CD14-positive monocyte (primary cell): ENCODE measurements around the gene SLC25A23. TPM values are rescaled to one million over a fixed set of nuclear protein-coding genes. Genes with fewer than 3 reads are reported as not detected.

ENCODE experiments used
- DNase-seq, 3 donors: peaks; one replicate each; pipeline ENCODE4 v3.0.0-alpha.2; 2011 to 2022
- H2AFZ ChIP-seq: 2 replicates; pipeline ENCODE4 v1.6.0; 2012; ENCODE audit warnings: mild to moderate bottlenecking, low read depth, low read length, inconsistent platforms; ENCODE audit not compliant: insufficient read depth, poor library complexity, severe bottlenecking
- H3K27ac ChIP-seq, 2 donors: 1 replicate in 1 of 2; 2 replicates in 1 of 2; pipeline ENCODE4 v1.5.1; 2012 to 2013; ENCODE audit warnings: low read length in 2 of 2, control low read depth in 1 of 2, inconsistent platforms in 1 of 2, low read depth in 1 of 2, mild to moderate bottlenecking in 1 of 2
- H3K27me3 ChIP-seq, 2 donors: one replicate each; pipeline versions ENCODE4 v1.6.0 to v1.6.1; 2011 to 2013; ENCODE audit warnings: low read length in 2 of 2; ENCODE audit not compliant: control insufficient read depth in 2 of 2, insufficient read depth in 2 of 2
- H3K36me3 ChIP-seq, 2 donors: replicated peaks in 1 of 2; 1 replicate in 1 of 2; 2 replicates in 1 of 2; pipeline versions ENCODE4 v1.5.1 to v1.6.1; 2012 to 2013; ENCODE audit warnings: low read length in 2 of 2, control low read depth in 1 of 2, inconsistent platforms in 1 of 2, mild to moderate bottlenecking in 1 of 2; ENCODE audit not compliant: insufficient read depth in 2 of 2, control insufficient read depth in 1 of 2
- H3K4me1 ChIP-seq, 2 donors: 1 replicate in 1 of 2; 2 replicates in 1 of 2; pipeline versions ENCODE4 v1.5.1 to v1.6.1; 2012 to 2013; ENCODE audit warnings: low read length in 2 of 2, control low read depth in 1 of 2, inconsistent platforms in 1 of 2, mild to moderate bottlenecking in 1 of 2, moderate library complexity in 1 of 2; ENCODE audit not compliant: insufficient read depth in 2 of 2, control insufficient read depth in 1 of 2
- H3K4me2 ChIP-seq: replicated peaks from 2 replicates; pipeline ENCODE3; 2012; ENCODE audit warnings: low read length, moderate library complexity, mild to moderate bottlenecking; ENCODE audit not compliant: poor library complexity, severe bottlenecking; ENCODE audit errors: extremely low read depth
- H3K4me3 ChIP-seq, 3 experiments: fragments of 200-600 bp in 1 of 3; sonication (generic) in 1 of 3; replicated peaks in 1 of 3; 1 replicate in 2 of 3; 2 replicates in 1 of 3; pipeline ENCODE4 v1.5.1; 2011 to 2013; ENCODE audit warnings: low read length in 3 of 3, mild to moderate bottlenecking in 3 of 3, control low read depth in 2 of 3, low read depth in 2 of 3, inconsistent platforms in 1 of 3, moderate library complexity in 1 of 3
- H3K79me2 ChIP-seq: 2 replicates; pipeline ENCODE4 v1.6.0; 2012; ENCODE audit warnings: mild to moderate bottlenecking, control low read depth, inconsistent platforms, low read length, moderate library complexity; ENCODE audit not compliant: insufficient read depth
- H3K9ac ChIP-seq: 2 replicates; pipeline ENCODE4 v1.6.0; 2017; ENCODE audit warnings: low read length, mild to moderate bottlenecking; ENCODE audit not compliant: insufficient read depth, poor library complexity, severe bottlenecking
- H3K9me3 ChIP-seq, 2 donors: replicated peaks in 1 of 2; 1 replicate in 1 of 2; 2 replicates in 1 of 2; pipeline versions ENCODE4 v1.5.1 to v1.6.1; 2012 to 2013; ENCODE audit warnings: low read length in 2 of 2, control low read depth in 1 of 2; ENCODE audit not compliant: control insufficient read depth in 1 of 2, insufficient read depth in 1 of 2
- H4K20me1 ChIP-seq: 2 replicates; pipeline ENCODE4 v1.6.0; 2012; ENCODE audit warnings: mild to moderate bottlenecking, low read length, control low read depth, moderate library complexity; ENCODE audit not compliant: insufficient read depth
- H3K27ac Mint-ChIP-seq, 7 donors: one replicate each; pipeline ENCODE4 v1.8.0; 2020; ENCODE audit warnings: mild to moderate bottlenecking in 7 of 7, mixed read lengths in 7 of 7, moderate library complexity in 6 of 7, inconsistent platforms in 2 of 7
- H3K27me3 Mint-ChIP-seq, 3 donors: one replicate each; pipeline ENCODE4 v1.8.0; 2021 to 2022; ENCODE audit warnings: low read depth in 3 of 3, mild to moderate bottlenecking in 3 of 3, mixed read lengths in 3 of 3, moderate library complexity in 3 of 3, inconsistent platforms in 1 of 3
- H3K36me3 Mint-ChIP-seq, 2 donors: one replicate each; pipeline ENCODE4 v1.8.0; 2020; ENCODE audit warnings: mixed read lengths in 2 of 2, inconsistent platforms in 1 of 2, mild to moderate bottlenecking in 1 of 2
- H3K4me1 Mint-ChIP-seq: one replicate; pipeline ENCODE4 v1.8.0; 2020; ENCODE audit warnings: mild to moderate bottlenecking, mixed read lengths
- H3K4me3 Mint-ChIP-seq, 2 donors: one replicate each; pipeline ENCODE4 v1.8.0; 2020; ENCODE audit warnings: mild to moderate bottlenecking in 2 of 2, mixed read lengths in 2 of 2, moderate library complexity in 1 of 2
- H3K9me3 Mint-ChIP-seq, 7 donors: one replicate each; pipeline ENCODE4 v1.8.0; 2020 to 2022; ENCODE audit warnings: mixed read lengths in 7 of 7, mild to moderate bottlenecking in 6 of 7, moderate library complexity in 6 of 7, inconsistent platforms in 2 of 7
- WGBS: methylation state at CpG from one replicate; pipeline ENCODE4 v1.1.5; 2013; ENCODE audit warnings: missing lambda C conversion rate; ENCODE audit not compliant: insufficient coverage; 5-methylcytosine and 5-hydroxymethylcytosine counted together
- intact Hi-C, 2 donors: fragments of 100-400 bp; cut with micrococcal nuclease; formaldehyde crosslinking; loops; one replicate each; pipeline versions ENCODE4 v1.15.0 to v1.15.1; 2023
- polyA plus RNA-seq, 3 donors: library from polyadenylated mRNA; depleted of rRNA in 1 of 3; unstranded in 2 of 3; stranded (reverse) in 1 of 3; fragments of 300-500 nt in 2 of 3; fragments of >200 nt in 1 of 3; fragmentation: Illumina TruSeq in 2 of 3; gene quantifications; 1 replicate in 2 of 3; 2 replicates in 1 of 3; pipeline ENCODE4 v1.2.3, GENCODE V29; 2012 to 2021
- TF ChIP-seq, protein P1 (sequence below): fragments of 200-600 bp; IDR thresholded peaks from one replicate; pipeline ENCODE4 v1.8.0; 2022; ENCODE audit warnings: antibody characterized with exemption, mild to moderate bottlenecking

Gene SLC25A23
- polyA plus RNA-seq, 3 donors: 0.11 to 0.15 TPM; not detected in 1

DNA sequence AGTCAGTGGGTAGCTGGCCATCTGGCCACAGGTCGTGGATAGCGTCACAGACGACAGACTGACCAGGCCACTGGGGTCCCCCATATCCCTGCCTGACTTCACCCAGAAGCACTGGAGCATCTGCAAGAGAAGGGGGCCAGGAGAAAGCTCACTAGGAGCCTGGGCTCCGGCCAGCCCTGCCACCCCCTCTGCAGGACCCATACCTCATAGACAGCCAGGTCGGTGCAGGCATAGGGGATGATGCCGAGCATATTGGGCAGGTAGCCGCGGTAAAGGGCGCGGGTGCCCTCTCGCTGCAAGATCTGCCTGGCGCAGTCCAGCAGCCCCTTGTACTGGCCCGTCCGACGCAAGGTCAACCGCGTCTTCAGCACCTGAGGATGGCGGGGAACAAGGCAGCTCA lies 32.5 kb downstream of the SLC25A23 start:
- Histone ChIP-seq H3K36me3 (peaks cover under 1 to 4% of the 10 kb centered on the region in 2 donors), H4K20me1 (peaks cover 19% of the 10 kb centered on the region), H3K9ac (no peak overlapping the region), H3K4me3 (no peak overlapping the region), H3K79me2 (peaks cover 22% of the 10 kb centered on the region), H3K4me2 (no peak overlapping the region), H3K4me1 (peaks cover 23 to 34% of the 10 kb centered on the region in 2 donors), H2AFZ (no peak overlapping the region), H3K27me3 (no peaks in the 10 kb centered on the region), H3K27ac (no peak overlapping the region), H3K9me3 (no peaks in the 10 kb centered on the region)
- Mint-ChIP-seq H3K27me3 (peaks cover 2 to 14% (median 12%) of the 10 kb centered on the region in 3 donors), H3K4me1 (peaks cover 32% of the 10 kb centered on the region), H3K4me3 (no peak overlapping the region), H3K27ac (no peak overlapping the region), H3K9me3 (peaks cover 0 to 6% (median 3%) of the 10 kb centered on the region in 7 donors), H3K36me3 (peaks cover 2% of the 10 kb centered on the region in 2 donors)
- TF ChIP-seq, protein P1, sequence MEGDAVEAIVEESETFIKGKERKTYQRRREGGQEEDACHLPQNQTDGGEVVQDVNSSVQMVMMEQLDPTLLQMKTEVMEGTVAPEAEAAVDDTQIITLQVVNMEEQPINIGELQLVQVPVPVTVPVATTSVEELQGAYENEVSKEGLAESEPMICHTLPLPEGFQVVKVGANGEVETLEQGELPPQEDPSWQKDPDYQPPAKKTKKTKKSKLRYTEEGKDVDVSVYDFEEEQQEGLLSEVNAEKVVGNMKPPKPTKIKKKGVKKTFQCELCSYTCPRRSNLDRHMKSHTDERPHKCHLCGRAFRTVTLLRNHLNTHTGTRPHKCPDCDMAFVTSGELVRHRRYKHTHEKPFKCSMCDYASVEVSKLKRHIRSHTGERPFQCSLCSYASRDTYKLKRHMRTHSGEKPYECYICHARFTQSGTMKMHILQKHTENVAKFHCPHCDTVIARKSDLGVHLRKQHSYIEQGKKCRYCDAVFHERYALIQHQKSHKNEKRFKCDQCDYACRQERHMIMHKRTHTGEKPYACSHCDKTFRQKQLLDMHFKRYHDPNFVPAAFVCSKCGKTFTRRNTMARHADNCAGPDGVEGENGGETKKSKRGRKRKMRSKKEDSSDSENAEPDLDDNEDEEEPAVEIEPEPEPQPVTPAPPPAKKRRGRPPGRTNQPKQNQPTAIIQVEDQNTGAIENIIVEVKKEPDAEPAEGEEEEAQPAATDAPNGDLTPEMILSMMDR: no peak
- 96% methylated on average over 18 of the region's 18 CpGs for WGBS
- no peak for DNase-seq
- intact Hi-C loops: loop anchor here (5.0 to 10.0 kb wide), 4 partner anchors 52 to 522 kb away; partner anchors contain the start of genes ALKBH7 (in 2 of the 2), GPR108 (in 1 of the 2), NDUFA11 (in 1 of the 2) and PSPN (in 1 of the 2)

DNA sequence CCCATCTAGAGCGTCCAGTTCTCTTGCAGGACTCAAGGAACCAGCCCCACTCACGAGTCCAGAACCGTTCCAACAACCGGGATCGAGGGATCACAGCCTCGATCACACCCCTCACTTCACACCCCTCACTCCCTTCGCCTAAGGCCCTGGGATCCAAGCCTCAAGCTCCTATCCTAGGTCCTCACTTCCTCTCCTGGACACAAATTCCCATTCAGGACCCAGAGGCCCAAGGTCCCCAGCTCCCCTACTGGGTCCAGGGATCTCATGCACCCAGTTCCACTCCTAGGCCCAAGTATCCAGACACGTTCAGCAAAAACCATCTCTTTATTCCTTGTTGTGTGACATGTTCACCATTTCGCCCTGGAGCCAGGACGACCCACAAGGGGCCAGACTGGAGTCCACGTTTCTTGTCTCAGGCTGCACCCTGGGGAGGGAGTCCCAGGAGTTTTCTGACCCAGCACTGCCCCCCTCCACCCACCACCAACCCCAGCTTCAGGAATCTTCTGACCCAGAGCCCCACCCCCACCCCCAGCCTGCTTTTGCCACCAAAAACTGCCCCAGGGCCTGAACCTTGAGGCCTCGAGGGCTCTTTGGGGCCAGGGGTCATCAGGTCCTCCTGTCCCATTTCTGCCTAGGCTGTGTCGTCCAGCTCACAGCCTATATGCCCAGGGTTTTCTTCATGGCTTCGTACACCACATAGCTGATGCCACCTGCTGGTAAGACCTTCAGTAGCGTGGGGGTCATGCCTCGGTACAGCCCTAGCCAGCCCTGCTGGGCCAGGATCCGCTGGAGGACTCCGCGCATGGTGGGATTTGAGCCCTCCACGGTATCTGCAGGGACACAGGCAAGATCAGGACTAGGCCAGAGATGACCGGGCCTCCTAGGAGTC lies 33.6 kb downstream of the SLC25A23 start:
- peak in 1 of 3 donors; percentile 29 for DNase-seq
- peak overlapping the region in 2 of 3 experiments; percentile 29 to 52 for H3K4me3 ChIP-seq

More for the DNA sequence above, 33.6 kb downstream of the SLC25A23 start:
- Histone ChIP-seq H3K4me2 (peak overlapping the region; percentile 63), H3K27ac (peak overlapping the region; percentile 83 to 85), H3K9ac (peak overlapping the region; percentile 36), H3K36me3 (peaks cover 11 to 15% of the 10 kb centered on the region in 2 donors), H3K4me1 (peaks cover 23 to 34% of the 10 kb centered on the region in 2 donors), H3K9me3 (no peaks in the 10 kb centered on the region), H3K27me3 (no peaks in the 10 kb centered on the region), H2AFZ (peak overlapping the region; percentile 85), H3K79me2 (peaks cover 34% of the 10 kb centered on the region), H4K20me1 (peaks cover 31% of the 10 kb centered on the region)
- Mint-ChIP-seq H3K4me3 (peak overlapping the region; percentile 69 to 75), H3K27ac (peak overlapping the region; percentile 86 to 95 (median 91)), H3K9me3 (peaks cover 0 to 6% (median 3%) of the 10 kb centered on the region in 7 donors), H3K4me1 (peaks cover 37% of the 10 kb centered on the region), H3K36me3 (peaks cover 9 to 14% of the 10 kb centered on the region in 2 donors), H3K27me3 (peaks cover 0 to 12% (median 11%) of the 10 kb centered on the region in 3 donors)
- WGBS: 95% methylated on average over 17 of the region's 21 CpGs
- intact Hi-C loops: loop anchor here (5.0 to 10.0 kb wide), 4 partner anchors 51 to 521 kb away; partner anchors contain the start of genes ALKBH7 (in 2 of the 2), GPR108 (in 1 of the 2), NDUFA11 (in 1 of the 2) and PSPN (in 1 of the 2)
- TF ChIP-seq, protein P1: peak; percentile 14
